Keratinocyte (primary cell): Measurements from ENCODE around the gene RPL38. TPM values are rescaled to one million over a fixed set of nuclear protein-coding genes. Genes with fewer than 3 reads are reported as not detected.

Experiments
- DNase-seq: peaks from one replicate; pipeline ENCODE4 v3.0.0-alpha.2; 2011; ENCODE audit warnings: low read depth, missing footprints, low spot score
- FAIRE-seq: peaks from 2 replicates; lab custom pipeline; 2011; peaks lifted over from hg19 to GRCh38; lab: Jason Lieb, UNC
- H2AFZ ChIP-seq: 2 replicates; pipeline ENCODE4 v1.6.0; 2012; ENCODE audit warnings: low read length, control low read depth, inconsistent platforms; ENCODE audit not compliant: control insufficient read depth
- H3K27ac ChIP-seq: 2 replicates; pipeline ENCODE4 v1.5.1; 2011; ENCODE audit warnings: low read length; ENCODE audit not compliant: control insufficient read depth, insufficient read depth
- H3K27me3 ChIP-seq: 3 replicates; pipeline ENCODE4 v1.6.0; 2011; ENCODE audit warnings: low read length; ENCODE audit not compliant: control insufficient read depth, insufficient read depth; ENCODE audit errors: extremely low read depth
- H3K36me3 ChIP-seq, 2 experiments: 2 replicates in 1 of 2; 3 replicates in 1 of 2; pipeline ENCODE4 v1.5.1; 2011; ENCODE audit warnings: low read length in 2 of 2, mild to moderate bottlenecking in 1 of 2; ENCODE audit not compliant: control insufficient read depth in 2 of 2, insufficient read depth in 2 of 2; ENCODE audit errors: extremely low read depth in 1 of 2
- H3K4me1 ChIP-seq: 3 replicates; pipeline ENCODE4 v1.5.1; 2011; ENCODE audit warnings: low read length; ENCODE audit not compliant: control insufficient read depth, insufficient read depth; ENCODE audit errors: extremely low read depth
- H3K4me2 ChIP-seq: 3 replicates; pipeline ENCODE4 v1.6.0; 2011; ENCODE audit warnings: low read depth, low read length; ENCODE audit not compliant: control insufficient read depth, insufficient read depth; ENCODE audit errors: extremely low read depth
- H3K4me3 ChIP-seq, 3 experiments: fragments of 200-600 bp in 1 of 3; sonication (generic) in 1 of 3; 2 replicates in 2 of 3; 3 replicates in 1 of 3; pipeline ENCODE4 v1.5.1; 2011 to 2016; ENCODE audit warnings: low read length in 3 of 3, mild to moderate bottlenecking in 3 of 3, control low read depth in 2 of 3, inconsistent platforms in 1 of 3, low read depth in 1 of 3, mixed read lengths in 1 of 3, mixed run types in 1 of 3, moderate library complexity in 1 of 3; ENCODE audit not compliant: control insufficient read depth in 2 of 3, insufficient read depth in 2 of 3; ENCODE audit errors: extremely low read depth in 1 of 3
- H3K79me2 ChIP-seq: 2 replicates; pipeline ENCODE4 v1.6.0; 2012; ENCODE audit warnings: low read length; ENCODE audit not compliant: control insufficient read depth, insufficient read depth
- H3K9ac ChIP-seq: 3 replicates; pipeline ENCODE4 v1.6.0; 2011; ENCODE audit warnings: low read length; ENCODE audit not compliant: control insufficient read depth, insufficient read depth; ENCODE audit errors: extremely low read depth
- H3K9me1 ChIP-seq: 3 replicates; pipeline ENCODE4 v1.6.0; 2011; ENCODE audit warnings: low read length; ENCODE audit not compliant: control insufficient read depth, insufficient read depth; ENCODE audit errors: extremely low read depth
- H3K9me3 ChIP-seq: 2 replicates; pipeline ENCODE4 v1.5.1; 2012; ENCODE audit warnings: low read depth, low read length; ENCODE audit not compliant: control insufficient read depth
- H4K20me1 ChIP-seq: 3 replicates; pipeline ENCODE4 v1.6.0; 2011; ENCODE audit warnings: low read length; ENCODE audit not compliant: control insufficient read depth, insufficient read depth; ENCODE audit errors: extremely low read depth
- EZH2 ChIP-seq: IDR thresholded peaks from one replicate; pipeline ENCODE4 v1.6.1; 2012; ENCODE audit warnings: inconsistent platforms, mild to moderate bottlenecking, low read length, moderate library complexity
- dilution Hi-C: fragments of 300-500 bp; cut with MboI; formaldehyde crosslinking; loops from one replicate; pipeline ENCODE4 v1.7.0; 2020; ENCODE audit warnings: low sequenced_read_pairs; ENCODE audit not compliant: extremely low pct_ligation_motif_present
- polyA plus RNA-seq, 5 experiments: library from polyadenylated mRNA; depleted of rRNA in 3 of 5; stranded (reverse) in 3 of 5; stranded (forward) in 1 of 5; unstranded in 1 of 5; fragments of >200 nt; gene quantifications; 1 replicate in 1 of 5; 2 replicates in 3 of 5; 3 replicates in 1 of 5; pipeline versions ENCODE4 v1.2.1 to v1.2.3, GENCODE V29; 2011 to 2012; ENCODE audit warnings: missing spikeins in 2 of 5, low read depth in 1 of 5, low replicate concordance in 1 of 5
- TF ChIP-seq, protein P1 (sequence below), 3 experiments: IDR thresholded peaks in 1 of 3; conservative IDR thresholded peaks in 1 of 3; optimal IDR thresholded peaks in 1 of 3; 2 replicates in 2 of 3; 3 replicates in 1 of 3; pipeline versions ENCODE3 to v1.5.1; 2011; ENCODE audit warnings: low read length in 3 of 3, mild to moderate bottlenecking in 3 of 3, moderate library complexity in 2 of 3, control low read depth in 1 of 3, inconsistent platforms in 1 of 3; ENCODE audit not compliant: insufficient read depth in 2 of 3; ENCODE audit errors: extremely low read depth in 1 of 3

RPL38 gene
- polyA plus RNA-seq, 1 donor (not counting 4 experiments of a cell fraction or from before 2014, with no cell fraction given): 1,779 TPM

DNA sequence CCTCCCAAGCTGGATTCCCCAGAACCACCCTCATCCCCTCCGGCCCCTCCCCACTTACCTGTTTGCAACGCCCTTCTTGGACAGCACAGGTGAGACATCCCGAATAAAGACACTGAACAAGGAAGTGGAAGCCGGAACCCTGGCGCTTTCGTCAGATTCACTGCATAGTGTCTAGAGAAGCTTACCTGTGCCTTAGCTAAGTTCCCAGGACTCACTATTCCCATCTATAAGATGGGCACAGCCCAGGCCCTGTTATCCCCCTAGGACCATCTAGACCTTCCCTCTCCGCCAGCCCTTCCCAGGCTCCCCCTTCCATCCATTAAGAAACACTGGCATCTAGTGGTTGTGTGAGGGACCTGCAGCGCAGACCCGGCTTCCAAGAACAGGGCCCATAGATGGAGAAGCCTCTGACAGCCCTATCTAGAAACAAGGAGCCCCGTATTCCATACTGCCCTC is 26.9 kb upstream of the RPL38 start:
- Histone ChIP-seq H3K9me3 (no peaks in the 10 kb centered on the region), H3K27me3 (peaks cover 5% of the 10 kb centered on the region), H3K4me1 (no peaks in the 10 kb centered on the region), H3K79me2 (no peaks in the 10 kb centered on the region), H3K27ac (no peak overlapping the region), H2AFZ (no peak overlapping the region), H3K4me2 (no peak overlapping the region), H3K4me3 (no peak overlapping the region), H4K20me1 (no peaks in the 10 kb centered on the region), H3K36me3 (no peaks in the 10 kb centered on the region), H3K9me1 (no peaks in the 10 kb centered on the region), H3K9ac (no peak overlapping the region)
- peak; percentile 84 for FAIRE-seq
- DNase-seq: no peak
- TF ChIP-seq, protein P1, sequence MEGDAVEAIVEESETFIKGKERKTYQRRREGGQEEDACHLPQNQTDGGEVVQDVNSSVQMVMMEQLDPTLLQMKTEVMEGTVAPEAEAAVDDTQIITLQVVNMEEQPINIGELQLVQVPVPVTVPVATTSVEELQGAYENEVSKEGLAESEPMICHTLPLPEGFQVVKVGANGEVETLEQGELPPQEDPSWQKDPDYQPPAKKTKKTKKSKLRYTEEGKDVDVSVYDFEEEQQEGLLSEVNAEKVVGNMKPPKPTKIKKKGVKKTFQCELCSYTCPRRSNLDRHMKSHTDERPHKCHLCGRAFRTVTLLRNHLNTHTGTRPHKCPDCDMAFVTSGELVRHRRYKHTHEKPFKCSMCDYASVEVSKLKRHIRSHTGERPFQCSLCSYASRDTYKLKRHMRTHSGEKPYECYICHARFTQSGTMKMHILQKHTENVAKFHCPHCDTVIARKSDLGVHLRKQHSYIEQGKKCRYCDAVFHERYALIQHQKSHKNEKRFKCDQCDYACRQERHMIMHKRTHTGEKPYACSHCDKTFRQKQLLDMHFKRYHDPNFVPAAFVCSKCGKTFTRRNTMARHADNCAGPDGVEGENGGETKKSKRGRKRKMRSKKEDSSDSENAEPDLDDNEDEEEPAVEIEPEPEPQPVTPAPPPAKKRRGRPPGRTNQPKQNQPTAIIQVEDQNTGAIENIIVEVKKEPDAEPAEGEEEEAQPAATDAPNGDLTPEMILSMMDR (optimal IDR thresholded peaks at IDR 0.05 in 1 of 3, IDR thresholded peaks at IDR 0.05 in 1 of 3, conservative IDR thresholded peaks at IDR 0.05 in 1 of 3; ENCODE audit: extremely low read depth in 1 of 3, insufficient read depth in 2 of 3, low read length in 3 of 3): peak; percentile 80 to 91 (median 82)
- no peak for TF ChIP-seq EZH2
- dilution Hi-C loops: no loop called here

DNA sequence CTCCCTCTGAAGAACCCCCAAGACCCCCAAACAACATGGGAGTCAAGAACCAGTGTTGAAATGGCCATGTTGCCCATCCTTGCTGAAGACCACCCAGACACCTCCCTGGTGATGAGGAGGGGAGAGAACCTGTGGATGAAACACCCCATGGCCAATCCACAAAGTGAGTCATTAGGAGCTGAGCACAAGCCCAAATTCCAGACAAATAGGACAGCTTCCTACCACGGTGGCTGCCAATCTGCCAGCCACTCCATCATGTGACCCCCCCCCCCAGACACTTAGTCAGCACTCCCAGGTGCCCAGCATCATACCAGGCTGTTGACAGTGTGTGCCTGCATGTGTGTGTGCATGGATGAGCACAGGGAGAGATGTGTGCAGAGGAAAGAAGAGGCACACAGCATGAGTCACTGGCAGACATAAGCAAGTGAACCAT is 26.4 kb upstream of the RPL38 start:
- H2AFZ ChIP-seq: no peak overlapping the region
- DNase-seq (peak; percentile 87), FAIRE-seq (peak; percentile 59)
- no peak for TF ChIP-seq EZH2
- TF ChIP-seq, protein P1 (optimal IDR thresholded peaks at IDR 0.05 in 1 of 3, IDR thresholded peaks at IDR 0.05 in 1 of 3, conservative IDR thresholded peaks at IDR 0.05 in 1 of 3; ENCODE audit: extremely low read depth in 1 of 3, insufficient read depth in 2 of 3, low read length in 3 of 3): no peak
- H3K4me1 ChIP-seq: no peaks in the 10 kb centered on the region
- H3K9ac ChIP-seq: no peak overlapping the region
- no peak overlapping the region for H3K4me2 ChIP-seq
- no peaks in the 10 kb centered on the region for H3K9me1 ChIP-seq
- no peak overlapping the region for H3K4me3 ChIP-seq
- H3K36me3 ChIP-seq: no peaks in the 10 kb centered on the region
- H3K27ac ChIP-seq: no peak overlapping the region
- H3K9me3 ChIP-seq: no peaks in the 10 kb centered on the region
- dilution Hi-C loops: no loop called here
- no peaks in the 10 kb centered on the region for H3K79me2 ChIP-seq
- no peaks in the 10 kb centered on the region for H4K20me1 ChIP-seq
- H3K27me3 ChIP-seq: peaks cover 5% of the 10 kb centered on the region
